H1 (cell line): Measurements from ENCODE around the gene COL6A2. TPM values are rescaled to one million over a fixed set of nuclear protein-coding genes. Genes with fewer than 3 reads are reported as not detected.

ENCODE experiments used
- CTCF ChIA-PET: fragments of 300-600 bp; sonication (Branson Sonifier 250); formaldehyde crosslinking; loops from one replicate; lab custom pipeline; 2021; ENCODE audit not compliant: partially characterized antibody; lab: Charles Lee
- POLR2A ChIA-PET: fragments of 300-600 bp; sonication (Branson Sonifier 250); formaldehyde crosslinking; loops from one replicate; lab custom pipeline; 2021; ENCODE audit warnings: inconsistent platforms; ENCODE audit not compliant: partially characterized antibody; lab: Charles Lee
- DNase-seq, 2 experiments: peaks; one replicate each; pipeline versions ENCODE4 v3.0.0 to v3.0.0-alpha.2; 2010 to 2022; ENCODE audit warnings: low spot score in 2 of 2, low read depth in 1 of 2, mixed read lengths in 1 of 2
- FAIRE-seq: peaks from 2 replicates; lab custom pipeline; 2011; peaks lifted over from hg19 to GRCh38; lab: Jason Lieb, UNC
- H2AFZ ChIP-seq: 2 replicates; pipeline ENCODE4 v1.8.1; 2012; ENCODE audit warnings: low read length, inconsistent platforms
- H2AK5ac ChIP-seq: 2 replicates; pipeline ENCODE4 v1.6.1; 2013; ENCODE audit warnings: low read depth, low read length
- H2BK120ac ChIP-seq: replicated peaks from 2 replicates; pipeline ENCODE3; 2013; ENCODE audit warnings: low read depth, low read length, inconsistent platforms
- H2BK12ac ChIP-seq: 2 replicates; pipeline ENCODE4 v1.6.1; 2013; ENCODE audit warnings: low read depth, low read length
- H2BK15ac ChIP-seq: 2 replicates; pipeline ENCODE4 v1.6.1; 2013; ENCODE audit warnings: low read length
- H2BK20ac ChIP-seq: 2 replicates; pipeline ENCODE4 v1.6.1; 2013; ENCODE audit warnings: low read length
- H2BK5ac ChIP-seq: 2 replicates; pipeline ENCODE4 v1.6.1; 2013; ENCODE audit warnings: low read depth, low read length
- H3K14ac ChIP-seq: 2 replicates; pipeline ENCODE4 v1.6.1; 2013; ENCODE audit warnings: inconsistent platforms; ENCODE audit not compliant: insufficient read length
- H3K18ac ChIP-seq: 2 replicates; pipeline ENCODE4 v1.6.1; 2013; ENCODE audit warnings: low read length; ENCODE audit errors: extremely low read depth
- H3K23ac ChIP-seq: 2 replicates; pipeline ENCODE4 v1.6.1; 2013; ENCODE audit warnings: inconsistent platforms; ENCODE audit not compliant: insufficient read length
- H3K23me2 ChIP-seq: 2 replicates; pipeline ENCODE4 v1.6.1; 2013; ENCODE audit warnings: low read depth, low read length
- H3K27ac ChIP-seq: 2 replicates; pipeline ENCODE4 v1.6.1; 2011; ENCODE audit warnings: low read depth, low read length, inconsistent platforms
- H3K27me3 ChIP-seq, 4 experiments: replicated peaks in 1 of 4; 1 replicate in 1 of 4; 2 replicates in 3 of 4; pipeline versions ENCODE4 v1.6.1 to v1.8.1; 2011 to 2013; ENCODE audit warnings: low read length in 3 of 4, mild to moderate bottlenecking in 3 of 4, inconsistent platforms in 2 of 4, mixed read lengths in 2 of 4, moderate library complexity in 1 of 4; ENCODE audit not compliant: control insufficient read depth in 3 of 4, insufficient read depth in 3 of 4; ENCODE audit errors: extremely low read depth in 1 of 4
- H3K36me3 ChIP-seq, 4 experiments: 2 replicates each; pipeline versions ENCODE4 v1.6.1 to v1.8.1; 2011 to 2013; ENCODE audit warnings: mild to moderate bottlenecking in 4 of 4, low read length in 3 of 4, moderate library complexity in 2 of 4, control low read depth in 1 of 4, inconsistent platforms in 1 of 4; ENCODE audit not compliant: insufficient read depth in 4 of 4, control insufficient read depth in 2 of 4
- H3K4ac ChIP-seq: replicated peaks from 2 replicates; pipeline ENCODE3; 2013; ENCODE audit warnings: low read length, low read depth, mixed read lengths, inconsistent platforms; ENCODE audit not compliant: insufficient read length
- H3K4me1 ChIP-seq, 4 experiments: replicated peaks in 1 of 4; 1 replicate in 1 of 4; 2 replicates in 3 of 4; pipeline versions ENCODE4 v1.6.1 to v1.8.1; 2011 to 2013; ENCODE audit warnings: low read length in 3 of 4, inconsistent platforms in 2 of 4, mixed read lengths in 1 of 4; ENCODE audit not compliant: insufficient read depth in 4 of 4, control insufficient read depth in 3 of 4
- H3K4me2 ChIP-seq, 2 experiments: 2 replicates each; pipeline versions ENCODE4 v1.6.1 to v1.8.1; 2011 to 2013; ENCODE audit warnings: low read depth in 2 of 2, low read length in 2 of 2, control low read depth in 1 of 2, inconsistent platforms in 1 of 2, mild to moderate bottlenecking in 1 of 2; ENCODE audit not compliant: insufficient read depth in 1 of 2
- H3K4me3 ChIP-seq, 4 experiments: fragments of 200-600, 300-600 bp in 1 of 4; sonication (generic), shearing (Covaris generic), sonication (Bioruptor Twin) in 1 of 4; 2 replicates each; pipeline versions ENCODE4 v1.5.1 to v1.8.1; 2011 to 2016; ENCODE audit warnings: low read length in 4 of 4, low read depth in 3 of 4, control low read depth in 2 of 4, inconsistent platforms in 2 of 4, mild to moderate bottlenecking in 2 of 4, mixed read lengths in 1 of 4, moderate library complexity in 1 of 4; ENCODE audit not compliant: insufficient read depth in 2 of 4; ENCODE audit errors: extremely low read depth in 1 of 4
- H3K56ac ChIP-seq: replicated peaks from 2 replicates; pipeline ENCODE3; 2013; ENCODE audit warnings: low read depth, mild to moderate bottlenecking, mixed read lengths, low read length, inconsistent platforms; ENCODE audit not compliant: insufficient read length
- H3K79me1 ChIP-seq: 2 replicates; pipeline ENCODE4 v1.6.1; 2013; ENCODE audit warnings: low read depth, low read length, control low read depth
- H3K79me2 ChIP-seq, 2 experiments: 2 replicates each; pipeline versions ENCODE4 v1.6.1 to v1.8.1; 2012 to 2013; ENCODE audit warnings: low read length in 2 of 2, mild to moderate bottlenecking in 2 of 2, inconsistent platforms in 1 of 2; ENCODE audit not compliant: insufficient read depth in 2 of 2, control insufficient read depth in 1 of 2
- H3K9ac ChIP-seq, 4 experiments: replicated peaks in 1 of 4; 1 replicate in 1 of 4; 2 replicates in 3 of 4; pipeline versions ENCODE4 v1.6.1 to v1.8.1; 2011 to 2013; ENCODE audit warnings: low read depth in 3 of 4, low read length in 3 of 4, control low read depth in 2 of 4, mild to moderate bottlenecking in 2 of 4, moderate library complexity in 2 of 4, inconsistent platforms in 1 of 4; ENCODE audit errors: extremely low read depth in 1 of 4
- H3K9me3 ChIP-seq, 2 experiments: 2 replicates each; pipeline versions ENCODE4 v1.6.1 to v1.8.1; 2012 to 2013; ENCODE audit warnings: mild to moderate bottlenecking in 2 of 2, moderate library complexity in 2 of 2, control low read depth in 1 of 2, inconsistent platforms in 1 of 2, low read depth in 1 of 2, low read length in 1 of 2, mixed read lengths in 1 of 2; ENCODE audit not compliant: insufficient read depth in 2 of 2
- H4K20me1 ChIP-seq, 2 experiments: replicated peaks in 1 of 2; 2 replicates each; pipeline versions ENCODE3 to v1.8.1; 2011 to 2013; ENCODE audit warnings: inconsistent platforms in 2 of 2, low read length in 2 of 2, mild to moderate bottlenecking in 1 of 2; ENCODE audit not compliant: insufficient read depth in 2 of 2, control insufficient read depth in 1 of 2
- H4K5ac ChIP-seq: 2 replicates; pipeline ENCODE4 v1.6.1; 2013; ENCODE audit warnings: low read length, low read depth, mixed read lengths, inconsistent platforms; ENCODE audit not compliant: insufficient read length
- H4K8ac ChIP-seq: 2 replicates; pipeline ENCODE4 v1.8.0; 2013; ENCODE audit warnings: mild to moderate bottlenecking, moderate library complexity, low read length, inconsistent platforms; ENCODE audit not compliant: insufficient read depth; ENCODE audit errors: extremely low read depth
- H4K91ac ChIP-seq: replicated peaks from 2 replicates; pipeline ENCODE3; 2013; ENCODE audit warnings: low read length, mixed read lengths, inconsistent platforms; ENCODE audit not compliant: insufficient read length
- WGBS, 2 experiments: shearing (Covaris generic) in 1 of 2; methylation state at CpG; one replicate each; pipeline versions ENCODE4 v1.1.6 to v1.1.7; 2013 to 2015; ENCODE audit warnings: low lambda C conversion rate in 2 of 2, mixed read lengths in 2 of 2, inconsistent platforms in 1 of 2, low coverage in 1 of 2, missing lambda C conversion rate in 1 of 2; ENCODE audit not compliant: insufficient replicate concordance in 2 of 2, insufficient coverage in 1 of 2, insufficient read length in 1 of 2; ENCODE audit errors: extremely low coverage in 1 of 2, missing lambda C conversion rate in 1 of 2; 5-methylcytosine and 5-hydroxymethylcytosine counted together
- polyA plus RNA-seq, 7 experiments: library from polyadenylated mRNA; depleted of rRNA in 3 of 7; stranded (reverse) in 5 of 7; unstranded in 2 of 7; fragments of >200 nt in 5 of 7; fragments of 200-250 nt in 2 of 7; gene quantifications; 1 replicate in 5 of 7; 2 replicates in 1 of 7; 4 replicates in 1 of 7; pipeline versions ENCODE4 v1.2.1 to v1.2.3, GENCODE V29; 2011 to 2013; ENCODE audit warnings: missing spikeins in 2 of 7, mixed read lengths in 2 of 7
- total RNA-seq: library from RNA; stranded (reverse); fragmentation: NEBNext Ultra II Directional; extraction: Animal tissue kit (Norgen Biotek cat#: 25700); gene quantifications from 2 replicates; pipeline ENCODE4 v1.2.1, GENCODE V29; 2021

COL6A2 gene
- total and polyA plus RNA-seq, 2 of the 8 experiments (the other 6 are each of a cell fraction or from before 2014, with no cell fraction given), result 60.1 to 62.7 TPM

- Histone ChIP-seq H2AFZ (no peak overlapping the region), H2BK20ac (no peak overlapping the region), H3K36me3 (peaks cover 2 to 17% (median 3%) of the 10 kb centered on the region in 4 experiments; a peak in 4 of 8 replicates), H3K4me3 (no peak overlapping the region), H2BK15ac (no peak overlapping the region), H3K4ac (no peak overlapping the region), H3K79me1 (no peaks in the 10 kb centered on the region), H3K27me3 (no peaks in the 10 kb centered on the region), H3K79me2 (no peaks in the 10 kb centered on the region), H2BK5ac (no peak overlapping the region), H4K5ac (peak overlapping the region; percentile 27), H2BK12ac (no peak overlapping the region), H4K20me1 (peaks cover 0 to 14% of the 10 kb centered on the region in 2 experiments), H2AK5ac (no peak overlapping the region), H3K56ac (no peak overlapping the region), H3K9me3 (no peaks in the 10 kb centered on the region; a peak in 1 of 4 replicates), H3K4me1 (peaks cover 0 to 7% (median 0%) of the 10 kb centered on the region in 4 experiments; a peak in 2 of 7 replicates), H3K9ac (no peak overlapping the region), H3K18ac (no peak overlapping the region), H4K8ac (peak overlapping the region; percentile 39), H4K91ac (no peak overlapping the region), H3K14ac (no peak overlapping the region), H3K27ac (no peak overlapping the region; the same call in 1 of the 2 replicates), H3K23me2 (peaks cover 7% of the 10 kb centered on the region; the same call in 1 of the 2 replicates), H3K4me2 (no peak overlapping the region), H3K23ac (no peak overlapping the region), H2BK120ac (no peak overlapping the region)
- CTCF ChIA-PET, result interaction anchor here (0.7 to 1.9 kb wide), 10 partner anchors 9 to 344 kb away, joined by 3 to 19 read pairs (median 4); no protein-coding TSS in a partner anchor
- POLR2A ChIA-PET, result interaction anchor here (1.2 to 1.3 kb wide), 3 partner anchors 11 to 146 kb away, joined by 3 to 4 read pairs (median 4); no protein-coding TSS in a partner anchor
- 85% methylated on average over 23 of the region's 23 CpGs; no CpG with 5 or more reads in 1 of the 2 experiments for WGBS, 2 experiments
- FAIRE-seq (no peak), DNase-seq (no peak)
Observed at GRCh38 chr21:46128106-46128932, 30.4 kb downstream of the COL6A2 start.
